ENCODE results near the gene DGAT2.

GRCh38 chr11:75810637-75811390, 42.2 kb downstream of the DGAT2 start:
- no peak for TF ChIP-seq CTCF (IDR thresholded peaks at IDR 0.05; ENCODE audit: low read depth, low read length)
- TF ChIP-seq POLR2A (IDR thresholded peaks at IDR 0.05; ENCODE audit: extremely low read depth, insufficient read length), result no peak
- no peak for TF ChIP-seq MYC (IDR thresholded peaks at IDR 0.05; ENCODE audit: low read depth, low read length)
